HG03095 (cell line): ENCODE data around the gene HABP2.

Experiments
- ATAC-seq: cut with Tn5 transposase; IDR thresholded peaks from one replicate; pipeline ENCODE4 v1.9.1; 2021; ENCODE audit warnings: moderate library complexity; ENCODE audit not compliant: unreplicated experiment

Gene HABP2

GRCh38 chr10:113627836-113628235 is 75.0 kb downstream of the HABP2 start:
- ATAC-seq: no peak

GRCh38 chr10:113628607-113629153 is 75.8 kb downstream of the HABP2 start:
- ATAC-seq: no peak

GRCh38 chr10:113630929-113631533 is 78.2 kb downstream of the HABP2 start:
- ATAC-seq: no peak

GRCh38 chr10:113631684-113632367 is 79.0 kb downstream of the HABP2 start:
- no peak for ATAC-seq
